HG03342 (cell line): ENCODE data around the gene SCGB1C2.
"Not testable (repeated sequence)": the region's sequence is repeated elsewhere in the genome, so short reads cannot be mapped to it uniquely, and the experiment has no call there.

Experiments
- ATAC-seq: cut with Tn5 transposase; IDR thresholded peaks from one replicate; pipeline ENCODE4 v1.9.1; 2021; ENCODE audit warnings: mild to moderate bottlenecking, moderate library complexity; ENCODE audit not compliant: unreplicated experiment

SCGB1C2 gene

DNA sequence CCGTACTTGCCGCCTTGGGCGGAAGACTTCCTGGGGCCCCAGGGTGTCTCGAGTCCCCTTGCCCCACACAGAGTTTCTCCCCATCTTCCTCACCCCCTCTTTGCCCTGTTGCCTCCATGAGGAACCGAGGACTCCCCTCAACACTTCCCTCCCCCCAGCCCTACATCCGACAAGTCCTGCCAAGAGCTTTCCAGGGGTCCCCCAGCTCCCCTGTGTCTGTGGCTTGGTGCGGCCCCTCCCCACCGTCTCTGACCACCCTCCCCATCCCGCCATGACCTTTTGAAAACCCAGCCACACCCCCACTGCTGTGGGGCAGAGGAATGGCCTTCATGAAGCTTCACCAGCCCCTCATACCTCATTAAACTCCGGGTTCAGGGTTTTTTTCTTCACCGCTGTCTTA, 11.4 kb downstream of the SCGB1C2 start:
- ATAC-seq = no peak

DNA sequence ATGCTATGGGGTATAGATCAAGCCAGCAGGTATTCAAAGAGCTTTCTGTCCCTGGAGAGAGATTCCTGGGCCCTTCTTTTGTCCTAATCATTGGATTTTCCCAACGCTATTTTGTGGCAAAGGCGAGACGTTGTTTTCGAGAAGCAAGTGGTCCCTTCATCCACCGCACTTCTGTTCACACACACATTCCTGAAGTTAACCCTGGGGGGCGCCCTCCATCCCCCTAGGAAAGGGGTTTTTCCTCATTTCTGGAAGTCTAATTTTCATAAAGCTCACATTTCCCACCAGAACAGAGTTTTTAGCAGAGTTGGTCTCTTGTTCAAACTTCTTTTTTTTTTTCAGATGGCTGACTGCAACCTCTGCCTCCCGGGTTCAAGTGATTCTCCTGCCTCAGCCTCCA, 11.9 kb downstream of the SCGB1C2 start:
- ATAC-seq = no peak

DNA sequence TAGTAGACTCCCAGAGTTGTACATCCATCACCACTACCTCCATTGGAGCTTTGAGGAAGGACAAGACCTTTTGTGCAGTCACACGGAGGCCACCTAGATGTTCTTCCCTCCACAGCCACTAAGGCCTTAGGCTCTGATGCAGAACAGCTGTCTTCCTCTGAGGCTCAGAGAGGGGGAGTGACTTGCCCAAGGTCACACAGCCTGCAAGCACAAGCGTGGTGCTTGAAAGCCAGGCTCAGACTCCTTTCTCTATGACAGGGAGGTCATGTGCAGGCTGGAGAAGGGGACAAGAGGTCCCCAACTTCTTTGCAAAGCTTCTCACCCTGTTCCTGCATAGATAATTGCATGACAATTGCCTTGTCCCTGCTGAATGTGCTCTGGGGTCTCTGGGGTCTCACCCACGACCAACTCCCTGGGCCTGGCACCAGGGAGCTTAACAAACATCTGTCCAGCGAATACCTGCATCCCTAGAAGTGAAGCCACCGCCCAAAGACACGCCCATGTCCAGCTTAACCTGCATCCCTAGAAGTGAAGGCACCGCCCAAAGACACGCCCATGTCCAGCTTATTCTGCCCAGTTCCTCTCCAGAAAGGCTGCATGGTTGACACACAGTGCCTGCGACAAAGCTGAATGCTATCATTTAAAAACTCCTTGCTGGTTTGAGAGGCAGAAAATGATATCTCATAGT, 12.7 kb downstream of the SCGB1C2 start:
- no peak for ATAC-seq

DNA sequence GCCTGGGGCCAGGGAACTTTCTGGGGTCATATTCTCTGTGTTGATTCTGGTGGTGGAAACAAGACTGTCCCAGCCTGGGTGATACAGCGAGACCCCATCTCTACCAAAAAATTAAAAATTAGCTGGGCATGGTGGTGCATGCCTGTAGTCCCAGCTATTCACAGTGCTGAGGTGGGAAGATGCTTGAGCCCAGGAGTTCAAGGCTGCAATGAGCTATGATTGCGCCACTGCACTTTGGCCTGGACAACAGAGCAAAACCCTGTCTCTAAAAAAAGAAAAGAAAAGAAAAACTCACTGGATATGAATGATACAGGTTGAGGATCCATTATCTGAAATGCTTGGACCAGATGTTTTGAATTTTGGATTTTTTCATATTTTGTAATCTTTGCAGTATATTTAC, 13.6 kb downstream of the SCGB1C2 start:
- no peak for ATAC-seq

DNA sequence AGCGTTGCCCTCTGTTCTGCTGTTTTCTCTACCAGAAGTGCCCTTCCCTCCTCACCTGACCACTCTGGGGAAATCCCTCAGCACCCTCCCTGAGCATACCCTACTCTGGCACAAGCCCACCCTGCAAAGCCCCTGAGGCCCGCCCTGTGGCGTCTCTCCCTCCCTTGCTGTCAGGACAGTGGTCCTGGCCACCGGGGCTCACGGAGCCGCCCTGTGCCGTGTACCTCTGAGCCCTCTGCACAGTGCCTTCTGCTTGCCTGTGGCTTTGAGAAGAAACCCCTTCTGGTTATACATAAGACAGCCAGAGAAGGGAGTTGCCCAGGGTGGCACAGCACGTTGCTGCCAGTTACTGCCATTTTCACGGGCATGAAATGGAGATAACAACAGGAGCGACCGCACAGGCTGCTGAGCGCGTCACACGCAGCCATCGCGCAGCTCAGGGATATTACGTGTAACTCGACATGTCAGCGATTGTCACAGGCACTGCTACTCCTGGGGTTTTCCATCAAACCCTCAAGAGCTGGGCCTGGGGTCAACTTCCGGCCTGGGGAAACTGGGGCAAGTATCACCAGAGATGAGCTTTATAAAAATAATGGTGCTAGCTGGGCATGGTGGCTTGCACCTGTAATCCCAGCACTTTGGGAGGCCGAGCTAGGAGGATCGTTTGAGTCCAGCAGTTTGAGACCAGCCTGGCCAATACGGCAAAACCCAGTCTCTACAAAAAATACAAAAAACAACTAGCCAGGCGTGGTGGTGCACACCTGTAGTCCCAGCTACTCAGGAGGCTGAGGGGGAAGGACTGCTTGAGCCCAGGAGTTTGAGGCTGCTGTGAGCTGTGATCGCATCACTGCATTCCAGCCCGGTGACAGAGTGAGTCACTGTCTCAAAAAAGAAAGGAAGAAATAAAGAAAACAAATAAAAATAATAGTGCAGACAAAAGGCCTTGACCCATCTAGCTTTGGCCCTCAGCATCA, 14.8 kb downstream of the SCGB1C2 start:
- no peak for ATAC-seq

DNA sequence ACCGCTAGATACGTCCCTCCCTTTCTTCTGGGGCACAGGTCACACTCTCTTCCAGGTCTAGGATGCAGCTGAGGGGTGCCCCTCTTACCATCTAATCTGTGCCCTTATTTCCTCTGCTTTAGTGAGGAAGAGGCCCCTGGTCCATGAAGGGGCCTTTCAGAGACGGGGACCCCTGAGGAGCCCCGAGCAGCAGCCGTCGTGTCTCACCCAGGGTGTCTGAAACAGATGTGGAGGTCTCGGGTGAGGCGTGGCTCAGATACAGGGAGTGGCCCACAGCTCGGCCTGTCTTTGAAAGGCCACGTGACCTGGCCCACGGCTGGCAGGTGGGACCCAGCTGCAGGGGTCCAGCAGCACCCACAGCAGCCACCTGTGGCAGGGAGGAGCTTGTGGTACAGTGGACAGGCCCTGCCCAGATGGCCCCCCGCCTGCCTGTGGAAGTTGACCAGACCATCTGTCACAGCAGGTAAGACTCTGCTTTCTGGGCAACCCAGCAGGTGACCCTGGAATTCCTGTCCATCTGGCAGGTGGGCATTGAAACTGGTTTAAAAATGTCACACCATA, 15.6 kb downstream of the SCGB1C2 start:
- no peak for ATAC-seq

DNA sequence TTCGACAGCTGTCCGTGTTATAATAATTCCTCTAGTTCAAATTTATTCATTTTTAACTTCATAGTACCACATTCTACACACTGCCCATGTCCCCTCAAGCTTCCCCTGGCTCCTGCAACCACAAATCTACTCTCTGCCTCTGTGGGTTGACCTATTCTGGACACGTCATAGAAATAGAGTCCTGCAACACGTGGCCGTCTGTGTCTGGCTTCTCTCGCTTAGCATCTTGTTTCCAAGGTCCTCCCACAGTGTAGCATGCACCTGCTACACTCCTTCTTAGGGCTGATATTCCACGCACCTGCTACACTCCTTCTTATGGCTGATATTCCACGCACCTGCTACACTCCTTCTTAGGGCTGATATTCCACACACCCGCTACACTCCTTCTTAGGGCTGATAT, 16.5 kb downstream of the SCGB1C2 start:
- ATAC-seq = no peak

DNA sequence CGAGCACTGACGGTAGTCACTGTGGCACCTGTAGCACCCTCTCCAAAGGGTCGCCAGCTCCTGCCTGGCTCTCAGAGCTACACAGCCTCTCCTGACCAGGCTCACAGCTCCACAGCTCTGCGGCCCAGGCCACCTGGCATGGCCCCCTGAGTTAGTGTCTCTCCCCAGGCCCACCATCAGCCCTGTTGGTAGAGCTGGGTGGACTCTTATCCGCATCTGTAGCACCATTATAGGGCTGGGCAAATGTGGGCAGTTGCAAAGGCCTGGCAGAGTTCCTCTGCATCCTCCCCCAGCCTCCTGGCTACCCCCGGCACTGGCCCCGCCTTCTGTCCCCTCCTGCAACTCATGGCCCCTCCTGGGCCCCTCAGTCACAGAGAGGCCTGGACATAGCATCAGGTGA, 18.2 kb downstream of the SCGB1C2 start:
- ATAC-seq = no peak

DNA sequence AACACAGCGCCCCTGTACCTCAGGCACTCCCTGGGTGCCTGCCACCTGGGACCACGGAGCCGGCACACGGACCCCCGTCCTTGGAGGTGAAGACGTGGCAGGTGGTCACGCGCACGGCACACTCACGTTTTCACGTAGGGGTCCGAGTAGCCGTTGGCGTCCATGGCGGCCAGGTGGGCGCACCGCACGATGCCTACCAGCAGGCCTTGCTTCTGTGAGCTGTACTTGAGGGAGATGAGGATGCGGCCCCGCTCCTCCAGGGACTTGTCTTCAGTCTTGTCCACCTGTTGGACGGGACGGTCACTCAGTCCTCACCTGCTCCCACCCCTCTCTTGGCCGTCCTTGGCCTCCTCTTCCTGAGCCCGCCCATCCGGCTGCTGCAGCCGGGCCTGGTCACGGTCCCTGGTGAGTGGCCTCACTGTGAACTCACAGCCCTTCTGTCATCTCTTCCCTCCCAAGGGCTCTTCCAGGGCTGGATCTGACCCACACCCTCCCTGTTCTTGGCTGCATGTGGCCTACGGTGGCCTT, 18.8 kb downstream of the SCGB1C2 start:
- ATAC-seq = no peak

DNA sequence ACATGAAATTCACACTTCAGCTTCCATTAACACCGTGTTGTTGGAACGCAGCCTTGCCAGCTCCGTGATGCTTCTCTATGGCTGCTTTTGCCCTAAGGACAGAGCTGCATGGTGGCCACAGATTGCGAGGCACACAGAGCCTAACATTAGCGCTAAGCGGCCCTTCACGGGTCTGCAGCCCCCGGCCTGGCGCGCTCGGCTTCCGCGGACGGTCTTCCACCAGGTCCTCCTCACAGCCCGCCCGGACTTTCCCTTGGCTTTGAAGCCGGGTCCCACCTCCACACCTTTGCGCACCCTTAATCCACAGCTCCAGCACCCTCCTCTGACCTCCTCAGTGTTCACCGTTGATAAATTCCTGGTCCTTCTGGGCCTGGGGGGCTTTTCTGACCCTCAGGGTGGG, 19.6 kb downstream of the SCGB1C2 start:
- no peak for ATAC-seq

DNA sequence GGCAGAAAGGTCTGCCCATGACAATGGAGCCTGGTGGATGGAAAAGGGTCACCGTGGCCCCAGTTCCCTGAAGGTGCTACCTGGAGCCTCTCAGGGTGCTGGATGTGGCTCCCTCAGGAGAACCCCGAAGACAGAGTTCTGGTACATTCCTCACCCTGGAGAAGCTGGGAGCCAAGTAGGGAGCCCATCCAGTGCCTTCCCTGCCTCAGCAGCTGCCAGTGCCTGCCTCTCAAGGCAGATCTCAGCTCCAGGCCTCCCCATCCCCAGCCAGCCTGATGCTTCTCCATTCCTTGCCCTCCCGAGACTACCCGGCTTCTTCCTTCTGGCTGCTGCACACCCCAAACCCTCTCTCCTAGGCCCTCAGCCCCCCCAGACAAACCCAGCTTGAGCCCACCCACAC, 20.5 kb downstream of the SCGB1C2 start:
- no peak for ATAC-seq

DNA sequence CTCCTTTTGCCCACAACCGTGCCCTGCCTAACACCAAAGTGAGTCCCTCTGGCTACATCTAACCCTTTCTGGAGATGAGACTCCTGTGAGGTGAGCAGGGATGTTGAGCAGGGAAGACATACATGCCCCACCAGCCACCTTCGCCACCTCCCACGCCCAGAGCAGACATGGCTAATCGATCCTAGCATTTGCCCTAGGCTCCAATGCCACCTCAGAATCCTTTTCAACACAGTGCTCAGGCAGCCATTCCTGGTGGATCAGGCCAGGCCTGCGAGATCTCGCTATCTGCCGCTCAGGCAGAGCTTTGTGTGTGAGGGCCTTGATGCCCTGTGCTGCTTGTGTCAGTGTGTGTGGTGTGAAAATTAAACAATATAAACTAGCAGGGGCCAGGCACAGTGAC, 21.0 kb downstream of the SCGB1C2 start:
- no peak for ATAC-seq

DNA sequence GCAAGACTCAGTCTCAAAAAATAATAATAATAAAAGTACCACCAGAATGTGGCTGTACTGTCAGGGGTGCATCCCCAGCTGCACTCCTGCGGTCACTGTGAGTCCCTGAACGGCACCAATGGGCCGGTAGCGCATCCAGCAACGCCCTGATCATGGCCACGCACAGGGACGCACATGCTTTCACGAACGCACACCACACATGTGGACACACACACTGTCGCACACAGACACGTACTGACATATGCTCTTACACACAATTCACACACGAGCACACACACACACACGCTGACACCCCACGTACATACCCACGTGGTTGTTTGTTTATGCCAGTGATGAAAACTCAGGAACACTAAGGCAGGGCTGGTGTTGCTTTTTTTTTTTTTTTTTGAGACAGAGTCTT, 22.2 kb downstream of the SCGB1C2 start:
- ATAC-seq = no peak

DNA sequence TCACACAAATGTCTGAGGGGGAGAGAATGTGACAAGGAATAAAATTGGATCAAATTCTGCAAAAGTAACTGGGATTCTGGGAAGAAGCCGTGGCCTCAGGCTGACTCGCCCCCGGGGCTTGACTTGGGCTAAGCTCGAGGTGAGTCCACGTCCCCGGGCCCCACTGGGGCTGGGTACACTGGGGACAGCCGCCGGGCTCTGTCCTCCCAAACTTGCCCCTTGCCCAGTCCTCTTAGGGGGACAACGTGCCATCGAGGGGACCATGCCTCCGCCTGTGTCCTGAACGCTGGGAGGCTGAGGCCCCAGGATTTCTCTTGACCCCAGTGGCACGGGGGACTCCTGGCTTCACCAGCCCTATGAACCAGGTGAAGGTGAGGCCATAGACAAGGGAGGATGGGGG, 23.0 kb downstream of the SCGB1C2 start:
- ATAC-seq = no peak

DNA sequence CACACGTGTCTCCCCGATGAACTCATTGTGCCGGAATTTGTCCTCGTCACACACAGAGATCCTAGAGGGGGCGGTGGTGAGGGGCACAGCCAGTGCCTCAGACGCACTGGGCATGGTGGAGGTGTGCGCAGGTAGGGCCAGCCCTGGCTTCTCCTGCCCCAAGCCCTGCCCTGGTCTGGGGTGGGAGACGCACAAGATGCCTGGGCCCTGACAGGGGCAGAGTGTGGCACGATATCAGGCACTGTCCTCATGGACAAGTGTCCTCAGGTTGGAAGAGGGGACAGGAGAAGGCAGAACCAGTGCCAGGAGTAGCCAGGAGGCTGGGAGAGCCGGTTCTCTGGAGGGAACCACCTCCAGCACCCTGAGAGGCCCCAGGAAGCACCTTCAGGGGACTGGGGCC, 24.1 kb downstream of the SCGB1C2 start:
- ATAC-seq = no peak

DNA sequence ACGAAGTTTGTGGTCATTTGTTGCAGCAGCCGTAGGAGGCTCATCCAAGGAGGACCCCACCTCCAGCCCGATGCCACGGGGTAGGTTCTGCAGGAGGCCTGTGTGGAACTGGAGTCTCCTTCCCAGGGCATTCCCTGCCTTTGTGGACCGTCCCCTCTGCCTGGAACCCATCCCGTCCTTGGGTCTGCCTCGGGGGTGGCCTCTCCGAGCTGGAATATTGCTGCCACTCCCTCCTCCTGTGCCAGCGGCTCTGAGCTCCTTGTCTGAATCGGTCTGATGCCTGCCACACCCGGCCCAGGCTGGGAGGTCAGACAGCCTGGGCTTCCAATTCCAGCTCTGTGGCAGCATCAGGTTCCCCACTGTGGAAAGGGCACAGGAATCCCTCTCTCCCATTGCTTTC, 25.3 kb downstream of the SCGB1C2 start:
- ATAC-seq = no peak

DNA sequence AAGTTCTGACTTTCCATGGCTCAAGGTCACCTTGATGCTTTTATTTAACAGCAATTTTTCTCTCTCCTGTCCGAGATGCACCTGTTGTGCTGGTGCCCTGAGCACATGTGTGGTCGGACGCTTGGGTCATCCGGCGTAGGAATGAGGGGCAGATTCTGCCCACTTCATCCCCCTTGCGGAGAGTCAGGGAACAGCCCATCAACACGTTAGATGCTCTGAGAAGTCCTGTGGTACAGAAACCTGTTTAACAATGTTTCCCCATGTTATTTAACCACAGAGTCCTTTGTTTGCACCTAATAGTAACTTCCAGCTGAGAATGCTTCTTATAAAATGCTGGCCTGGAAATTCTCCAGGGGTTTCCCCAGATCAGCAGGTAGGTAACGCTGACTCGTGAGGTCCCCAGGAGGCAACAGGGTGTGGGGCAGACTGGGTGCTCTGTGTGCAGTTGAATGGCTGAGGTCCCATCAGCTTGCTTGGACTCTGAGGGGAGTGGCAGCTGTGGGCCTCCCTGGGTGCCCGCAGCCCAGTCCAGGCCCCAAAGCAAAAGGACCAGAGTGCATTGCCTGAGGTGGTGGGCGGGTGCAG, 26.2 kb downstream of the SCGB1C2 start:
- no peak for ATAC-seq

DNA sequence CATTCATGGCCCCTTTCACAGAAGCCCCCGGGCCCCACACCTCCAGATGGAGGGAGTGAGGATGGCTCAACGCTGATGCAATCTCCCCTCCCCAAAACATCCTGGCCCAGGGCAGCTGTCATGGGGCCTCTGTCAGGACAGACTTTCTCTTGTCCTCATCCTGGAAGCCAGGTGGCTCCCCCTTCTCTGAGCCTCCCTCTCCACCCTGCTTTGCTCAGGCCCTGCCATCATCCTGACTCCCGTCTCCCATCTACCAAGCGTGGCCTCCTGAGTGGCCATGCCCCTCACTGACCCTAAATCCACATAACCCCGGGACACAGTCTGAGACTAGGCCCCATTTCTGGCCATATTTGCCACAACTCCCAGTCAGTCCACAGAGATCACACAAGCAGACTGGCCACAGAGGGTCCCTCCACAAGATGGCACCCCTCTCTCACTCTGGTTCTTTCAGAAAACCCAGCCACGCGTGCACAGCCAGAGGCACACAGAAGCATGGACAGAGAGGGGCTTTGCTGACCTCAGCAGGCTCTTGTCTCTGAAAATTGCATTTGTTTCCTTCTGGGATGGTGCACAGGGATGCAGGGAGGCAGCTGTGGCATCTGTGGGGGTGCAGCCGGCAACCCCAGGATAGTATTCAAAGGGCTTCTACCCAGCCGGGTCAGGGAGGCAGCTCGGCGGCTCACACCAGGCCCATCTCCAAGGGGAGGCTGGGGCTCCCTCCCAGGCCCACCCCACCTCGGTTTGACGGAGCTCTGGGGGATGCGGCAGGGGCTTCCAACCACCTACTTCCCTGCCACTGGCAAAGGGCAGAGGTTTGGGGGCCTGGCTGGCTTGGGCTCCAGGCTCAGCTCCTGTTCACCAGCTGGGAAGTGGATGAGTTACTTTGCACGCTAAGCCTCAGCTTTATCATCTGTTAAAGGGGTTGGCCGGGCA, 27.2 kb downstream of the SCGB1C2 start:
- ATAC-seq = no peak

DNA sequence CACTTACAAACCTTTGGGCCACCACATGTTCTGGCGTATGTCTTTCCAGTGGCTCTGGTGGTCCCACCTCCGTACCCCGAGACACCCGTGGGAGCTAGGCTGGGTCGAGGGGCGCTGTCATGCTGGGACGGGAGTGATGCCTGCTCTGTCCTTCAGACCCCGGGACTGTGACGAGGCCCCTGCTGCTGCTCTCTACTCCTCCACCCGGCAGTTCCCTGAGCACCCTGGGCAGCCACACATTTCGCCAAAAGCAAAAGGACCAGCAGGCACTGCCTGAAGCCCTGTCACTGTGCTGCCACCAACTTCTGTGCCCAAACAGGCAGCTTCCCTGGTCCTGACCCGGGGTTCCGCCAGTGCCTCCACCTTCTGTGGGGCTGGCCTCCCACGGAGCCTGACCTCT, 28.6 kb downstream of the SCGB1C2 start:
- ATAC-seq = no peak

DNA sequence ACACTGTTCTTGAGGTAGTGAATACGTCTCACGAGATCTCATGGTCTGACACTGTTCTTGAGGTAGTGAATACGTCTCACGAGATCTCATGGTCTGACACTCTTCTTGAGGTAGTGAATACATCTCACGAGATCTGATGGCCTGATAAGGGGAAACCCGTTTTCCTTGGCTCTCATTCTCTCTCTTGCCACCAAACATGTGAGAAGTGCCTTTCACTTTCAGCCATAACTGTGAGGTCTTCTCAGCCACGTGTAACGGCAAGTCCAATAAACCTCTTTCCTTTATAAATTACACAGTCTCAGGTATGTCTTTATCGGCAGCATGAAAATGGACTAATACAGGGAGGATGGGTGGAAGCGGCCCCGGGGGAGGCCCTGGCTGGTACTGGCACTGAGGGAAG, 31.2 kb downstream of the SCGB1C2 start:
- ATAC-seq = not testable (repeated sequence)
